Fibroblast of lung (primary cell): ENCODE data around the gene ERAP2. TPM values are rescaled to one million over a fixed set of nuclear protein-coding genes. Genes with fewer than 3 reads are reported as not detected.

Experiments used
- DNase-seq, 2 donors: peaks; one replicate each; pipeline versions ENCODE4 v3.0.0 to v3.0.0-alpha.2; 2010; ENCODE audit warnings: low read depth in 2 of 2
- H2AFZ ChIP-seq: 2 replicates; pipeline ENCODE4 v1.5.1; 2012; ENCODE audit warnings: low read length, control low read depth, inconsistent platforms
- H3K27ac ChIP-seq: 2 replicates; pipeline ENCODE4 v1.5.1; 2011; ENCODE audit warnings: low read length, control low read depth; ENCODE audit not compliant: insufficient read depth
- H3K27me3 ChIP-seq: 2 replicates; pipeline ENCODE4 v1.5.1; 2011; ENCODE audit warnings: mild to moderate bottlenecking, low read length; ENCODE audit not compliant: control insufficient read depth, insufficient read depth
- H3K36me3 ChIP-seq: 2 replicates; pipeline ENCODE4 v1.5.1; 2011; ENCODE audit warnings: low read length; ENCODE audit not compliant: control insufficient read depth, insufficient read depth
- H3K4me1 ChIP-seq: 2 replicates; pipeline ENCODE4 v1.5.1; 2011; ENCODE audit warnings: low read length; ENCODE audit not compliant: control insufficient read depth, insufficient read depth; ENCODE audit errors: extremely low read depth
- H3K4me2 ChIP-seq: 2 replicates; pipeline ENCODE4 v1.5.1; 2011; ENCODE audit warnings: low read length, control low read depth; ENCODE audit not compliant: insufficient read depth; ENCODE audit errors: extremely low read depth
- H3K4me3 ChIP-seq, 4 experiments: fragments of 200-600 bp in 1 of 4; sonication (generic) in 1 of 4; replicated peaks in 1 of 4; 2 replicates each; pipeline ENCODE4 v1.5.1; 2011 to 2016; ENCODE audit warnings: low read length in 4 of 4, low read depth in 3 of 4, mild to moderate bottlenecking in 3 of 4, control low read depth in 2 of 4, inconsistent platforms in 1 of 4, mixed read lengths in 1 of 4; ENCODE audit not compliant: insufficient read depth in 1 of 4; ENCODE audit errors: control extremely low read depth in 1 of 4
- H3K79me2 ChIP-seq: 2 replicates; pipeline ENCODE4 v1.5.1; 2012; ENCODE audit warnings: mild to moderate bottlenecking, low read length, inconsistent platforms; ENCODE audit not compliant: control insufficient read depth, insufficient read depth
- H3K9ac ChIP-seq: 2 replicates; pipeline ENCODE4 v1.5.1; 2011; ENCODE audit warnings: mild to moderate bottlenecking, low read length, control low read depth; ENCODE audit not compliant: insufficient read depth
- H3K9me3 ChIP-seq: 2 replicates; pipeline ENCODE4 v1.5.1; 2012; ENCODE audit warnings: low read depth, low read length; ENCODE audit not compliant: control insufficient read depth, insufficient read depth
- H4K20me1 ChIP-seq: 2 replicates; pipeline ENCODE4 v1.5.1; 2011; ENCODE audit warnings: low read length; ENCODE audit not compliant: control insufficient read depth, insufficient read depth; ENCODE audit errors: extremely low read depth
- EZH2 ChIP-seq: IDR thresholded peaks from 2 replicates; pipeline ENCODE4 v1.5.1; 2012; ENCODE audit warnings: low read length, control low read depth, mild to moderate bottlenecking; ENCODE audit errors: missing control alignments
- polyA plus RNA-seq, 2 donors: library from polyadenylated mRNA; depleted of rRNA in 1 of 2; stranded (reverse) in 1 of 2; unstranded in 1 of 2; fragments of >200 nt; gene quantifications; 2 replicates each; pipeline ENCODE4 v1.2.1, GENCODE V29; 2011 to 2012; ENCODE audit warnings: missing spikeins in 1 of 2
- total RNA-seq: library from RNA; depleted of rRNA; stranded (reverse); fragments of >200 nt; gene quantifications from 2 replicates; pipeline ENCODE4 v1.2.1, GENCODE V29; 2014
- TF ChIP-seq, protein P1 (sequence below), 2 donors: IDR thresholded peaks in 1 of 2; conservative IDR thresholded peaks in 1 of 2; 1 replicate in 1 of 2; 2 replicates in 1 of 2; pipeline ENCODE4 v1.5.1; 2011 to 2012; ENCODE audit warnings: low read length in 2 of 2, control low read depth in 1 of 2, inconsistent platforms in 1 of 2, low read depth in 1 of 2, mild to moderate bottlenecking in 1 of 2

ERAP2 gene
- total and polyA plus RNA-seq, 2 donors (not counting 1 experiment from before 2014, with no cell fraction given), result 70.9 to 180 TPM

DNA sequence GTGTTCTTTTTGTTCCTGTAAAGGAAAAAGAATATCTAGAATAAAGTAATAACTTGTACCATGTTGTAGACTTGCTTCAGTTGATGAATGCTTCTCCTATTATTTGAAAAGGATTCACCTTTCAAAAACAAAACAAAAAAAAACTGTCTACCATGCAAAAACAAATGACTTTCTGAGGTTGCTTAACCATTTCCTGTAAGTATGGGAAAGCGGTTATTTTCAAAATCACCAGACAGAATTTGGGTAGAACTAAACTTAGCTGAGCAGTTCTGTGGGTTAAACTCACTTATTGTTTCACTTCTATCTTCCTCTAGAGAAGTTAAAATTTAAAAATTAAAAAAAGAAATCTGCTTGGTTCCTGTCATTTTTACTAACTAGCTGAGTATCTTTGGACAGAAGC lies 84.8 kb downstream of the ERAP2 start:
- no peaks in the 10 kb centered on the region for H4K20me1 ChIP-seq
- no peaks in the 10 kb centered on the region for H3K9me3 ChIP-seq
- no peak for DNase-seq
- no peak overlapping the region for H3K4me3 ChIP-seq
- no peak overlapping the region for H3K9ac ChIP-seq
- TF ChIP-seq, protein P1, sequence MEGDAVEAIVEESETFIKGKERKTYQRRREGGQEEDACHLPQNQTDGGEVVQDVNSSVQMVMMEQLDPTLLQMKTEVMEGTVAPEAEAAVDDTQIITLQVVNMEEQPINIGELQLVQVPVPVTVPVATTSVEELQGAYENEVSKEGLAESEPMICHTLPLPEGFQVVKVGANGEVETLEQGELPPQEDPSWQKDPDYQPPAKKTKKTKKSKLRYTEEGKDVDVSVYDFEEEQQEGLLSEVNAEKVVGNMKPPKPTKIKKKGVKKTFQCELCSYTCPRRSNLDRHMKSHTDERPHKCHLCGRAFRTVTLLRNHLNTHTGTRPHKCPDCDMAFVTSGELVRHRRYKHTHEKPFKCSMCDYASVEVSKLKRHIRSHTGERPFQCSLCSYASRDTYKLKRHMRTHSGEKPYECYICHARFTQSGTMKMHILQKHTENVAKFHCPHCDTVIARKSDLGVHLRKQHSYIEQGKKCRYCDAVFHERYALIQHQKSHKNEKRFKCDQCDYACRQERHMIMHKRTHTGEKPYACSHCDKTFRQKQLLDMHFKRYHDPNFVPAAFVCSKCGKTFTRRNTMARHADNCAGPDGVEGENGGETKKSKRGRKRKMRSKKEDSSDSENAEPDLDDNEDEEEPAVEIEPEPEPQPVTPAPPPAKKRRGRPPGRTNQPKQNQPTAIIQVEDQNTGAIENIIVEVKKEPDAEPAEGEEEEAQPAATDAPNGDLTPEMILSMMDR (conservative IDR thresholded peaks at IDR 0.05 in 1 of 2, IDR thresholded peaks at IDR 0.05 in 1 of 2; ENCODE audit: low read depth in 1 of 2, low read length in 2 of 2), result no peak
- no peak for TF ChIP-seq EZH2
- peaks cover 9% of the 10 kb centered on the region for H3K79me2 ChIP-seq
- no peak overlapping the region for H2AFZ ChIP-seq
- peaks cover 6% of the 10 kb centered on the region for H3K4me1 ChIP-seq
- H3K4me2 ChIP-seq, result no peak overlapping the region
- H3K27ac ChIP-seq, result no peak overlapping the region
- H3K27me3 ChIP-seq, result no peaks in the 10 kb centered on the region
- H3K36me3 ChIP-seq, result no peaks in the 10 kb centered on the region

DNA sequence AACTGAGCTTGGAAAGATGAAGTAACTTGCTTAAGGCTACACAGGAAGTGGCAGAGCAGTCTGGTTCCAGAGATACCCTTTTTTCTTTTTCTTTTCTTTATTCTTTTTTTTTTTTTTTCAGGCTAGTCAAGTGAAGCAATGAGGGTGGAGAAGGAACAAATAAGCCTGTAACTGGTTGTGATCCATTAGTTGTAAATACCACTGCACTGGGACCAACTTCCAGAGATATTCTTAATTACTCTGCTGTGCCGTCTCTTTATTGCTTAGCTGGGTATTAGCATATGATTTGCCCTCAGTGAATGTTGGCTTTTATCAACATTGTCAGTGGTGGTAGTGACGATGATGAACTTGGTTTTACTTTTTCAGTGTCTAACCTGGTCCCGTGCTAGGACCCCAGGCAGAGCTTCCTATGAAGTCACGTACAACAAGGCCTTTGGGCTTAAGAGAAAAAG lies 86.3 kb downstream of the ERAP2 start:
- H2AFZ ChIP-seq, result no peak overlapping the region
- H3K4me3 ChIP-seq, result no peak overlapping the region
- H3K4me2 ChIP-seq, result no peak overlapping the region
- no peaks in the 10 kb centered on the region for H3K36me3 ChIP-seq
- H3K9ac ChIP-seq, result no peak overlapping the region
- no peak for DNase-seq
- H3K79me2 ChIP-seq, result peaks cover under 1% of the 10 kb centered on the region
- H3K4me1 ChIP-seq, result peaks cover 6% of the 10 kb centered on the region
- no peak for TF ChIP-seq EZH2
- TF ChIP-seq, protein P1 (conservative IDR thresholded peaks at IDR 0.05 in 1 of 2, IDR thresholded peaks at IDR 0.05 in 1 of 2; ENCODE audit: low read depth in 1 of 2, low read length in 2 of 2), result no peak
- H3K9me3 ChIP-seq, result no peaks in the 10 kb centered on the region
- H3K27ac ChIP-seq, result peak overlapping the region; percentile 10
- H3K27me3 ChIP-seq, result no peaks in the 10 kb centered on the region
- H4K20me1 ChIP-seq, result no peaks in the 10 kb centered on the region

DNA sequence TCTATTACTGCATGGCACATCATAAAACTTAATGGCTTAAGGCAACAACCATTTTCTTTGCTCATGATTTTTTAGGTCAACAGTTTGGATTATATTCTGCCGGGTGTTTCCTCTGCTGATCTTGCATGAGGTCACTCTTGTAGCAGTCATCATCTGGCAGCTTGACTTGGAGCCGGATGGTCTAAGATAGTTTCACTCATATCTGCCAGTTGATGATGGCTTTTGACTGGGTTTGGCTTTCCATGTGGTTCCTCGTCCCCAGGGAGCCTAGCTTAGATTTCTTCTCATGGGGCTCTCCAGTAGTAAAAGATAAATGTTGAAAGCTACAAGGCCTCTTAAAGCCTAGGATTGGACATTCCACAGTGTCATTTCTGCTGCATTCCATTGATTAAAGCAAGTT lies 87.0 kb downstream of the ERAP2 start:
- Histone ChIP-seq H3K4me3 (no peak overlapping the region), H3K9me3 (no peaks in the 10 kb centered on the region), H3K36me3 (no peaks in the 10 kb centered on the region), H3K27me3 (no peaks in the 10 kb centered on the region), H2AFZ (no peak overlapping the region), H3K4me2 (peak overlapping the region; percentile 38), H3K4me1 (peaks cover 6% of the 10 kb centered on the region), H4K20me1 (no peaks in the 10 kb centered on the region), H3K9ac (no peak overlapping the region), H3K79me2 (no peaks in the 10 kb centered on the region), H3K27ac (peak overlapping the region; percentile 43)
- peak; percentile 60 to 70 for DNase-seq
- TF ChIP-seq, protein P1 (conservative IDR thresholded peaks at IDR 0.05 in 1 of 2, IDR thresholded peaks at IDR 0.05 in 1 of 2; ENCODE audit: low read depth in 1 of 2, low read length in 2 of 2), result no peak
- TF ChIP-seq EZH2, result no peak
